DND-41 (cell line): ENCODE results near the gene TPCN1.

ENCODE experiments used
- ATAC-seq: fragments of 200-7000 bp; cut with Tn5 transposase; 3 replicates; pipeline ENCODE4 v1.9.1; 2021; ENCODE audit warnings: low read depth; ENCODE audit not compliant: insufficient read depth
- DNase-seq: peaks from one replicate; pipeline ENCODE4 v3.0.0-alpha.2; 2020
- H2AFZ ChIP-seq: 2 replicates; pipeline ENCODE4 v1.6.0; 2012; ENCODE audit warnings: low read depth, low read length
- H3K27ac ChIP-seq: 2 replicates; pipeline ENCODE4 v1.5.1; 2012; ENCODE audit warnings: low read length, inconsistent platforms
- H3K27me3 ChIP-seq: fragments of 200-600 bp; sonication (generic); 2 replicates; pipeline ENCODE4 v1.6.0; 2012; ENCODE audit warnings: low read length, mild to moderate bottlenecking, inconsistent platforms; ENCODE audit not compliant: insufficient read depth, poor library complexity
- H3K36me3 ChIP-seq: 2 replicates; pipeline ENCODE4 v1.5.1; 2012; ENCODE audit warnings: low read length, inconsistent platforms; ENCODE audit not compliant: insufficient read depth
- H3K4me1 ChIP-seq: 2 replicates; pipeline ENCODE4 v1.5.1; 2012; ENCODE audit warnings: mild to moderate bottlenecking, low read length; ENCODE audit not compliant: insufficient read depth
- H3K4me2 ChIP-seq: 2 replicates; pipeline ENCODE4 v1.6.0; 2012; ENCODE audit warnings: mild to moderate bottlenecking, moderate library complexity, low read length, inconsistent platforms; ENCODE audit not compliant: insufficient read depth
- H3K4me3 ChIP-seq, 2 experiments: fragments of 200-600 bp in 1 of 2; shearing (Covaris generic) in 1 of 2; 2 replicates each; pipeline ENCODE4 v1.5.1; 2012 to 2016; ENCODE audit warnings: inconsistent platforms in 2 of 2, low read length in 2 of 2, mild to moderate bottlenecking in 2 of 2, low read depth in 1 of 2, moderate library complexity in 1 of 2
- H3K79me2 ChIP-seq: 2 replicates; pipeline ENCODE4 v1.6.0; 2012; ENCODE audit warnings: low read length, inconsistent platforms; ENCODE audit not compliant: insufficient read depth
- H3K9ac ChIP-seq: 2 replicates; pipeline ENCODE4 v1.6.0; 2012; ENCODE audit warnings: low read depth, mild to moderate bottlenecking, inconsistent platforms, low read length, moderate library complexity
- H3K9me3 ChIP-seq: 2 replicates; pipeline ENCODE4 v1.5.1; 2012; ENCODE audit warnings: low read length, moderate library complexity, mild to moderate bottlenecking, inconsistent platforms; ENCODE audit not compliant: insufficient read depth, severe bottlenecking
- H4K20me1 ChIP-seq: 2 replicates; pipeline ENCODE4 v1.6.0; 2012; ENCODE audit warnings: low read length; ENCODE audit not compliant: insufficient read depth
- EZH2 ChIP-seq: IDR thresholded peaks from 3 replicates; pipeline ENCODE4 v1.6.1; 2012; ENCODE audit warnings: borderline replicate concordance, low read depth, mild to moderate bottlenecking, moderate library complexity, low read length, inconsistent platforms; ENCODE audit not compliant: severe bottlenecking
- TF ChIP-seq, protein P1 (sequence below): IDR thresholded peaks from 2 replicates; pipeline ENCODE4 v1.5.1; 2012; ENCODE audit warnings: borderline replicate concordance, low read length, moderate library complexity, mild to moderate bottlenecking; ENCODE audit not compliant: poor library complexity, severe bottlenecking; ENCODE audit errors: extremely low read depth

TPCN1 gene

DNA sequence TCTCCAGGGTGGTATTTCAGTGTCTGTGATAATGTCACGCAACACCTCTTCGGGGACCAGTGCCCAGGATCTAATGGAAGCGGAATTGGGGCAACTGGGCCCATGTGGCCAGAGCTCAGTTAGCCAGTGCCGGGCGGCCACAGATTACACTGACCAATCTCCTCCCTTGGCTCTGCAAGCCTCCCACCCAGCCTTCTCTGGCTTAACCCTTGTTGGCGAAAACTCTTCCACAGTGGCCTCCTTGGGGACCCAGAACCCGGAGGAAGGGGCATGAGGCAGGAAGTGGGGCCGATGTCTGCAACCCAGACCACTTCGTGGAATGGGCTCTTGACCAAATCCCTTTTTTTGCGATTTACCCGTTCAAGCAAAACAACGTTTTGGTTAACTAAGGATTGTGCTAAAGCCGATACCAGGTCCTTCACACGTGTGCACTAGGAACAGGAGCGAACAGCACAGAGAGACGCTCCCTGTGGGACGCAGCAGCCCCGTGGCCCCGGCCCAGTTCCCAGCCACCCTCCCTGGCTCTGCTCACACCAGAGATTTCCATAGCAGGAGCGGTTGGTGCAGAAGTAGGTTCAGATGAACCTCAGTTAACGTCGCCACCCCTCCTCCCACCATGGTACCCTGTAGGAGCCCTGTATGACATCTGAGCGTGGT, 75.4 kb downstream of the TPCN1 start:
- no peak overlapping the region for H3K9ac ChIP-seq
- no peak overlapping the region for H3K27ac ChIP-seq
- H2AFZ ChIP-seq = no peak overlapping the region
- H3K79me2 ChIP-seq = no peaks in the 10 kb centered on the region
- no peak overlapping the region for H3K4me2 ChIP-seq
- H3K9me3 ChIP-seq = no peaks in the 10 kb centered on the region
- DNase-seq (no peak), ATAC-seq (no peak)
- H3K36me3 ChIP-seq = peaks cover 75% of the 10 kb centered on the region
- no peaks in the 10 kb centered on the region for H3K27me3 ChIP-seq
- H4K20me1 ChIP-seq = no peaks in the 10 kb centered on the region
- no peak overlapping the region for H3K4me3 ChIP-seq
- no peaks in the 10 kb centered on the region for H3K4me1 ChIP-seq
- TF ChIP-seq EZH2 = no peak
- TF ChIP-seq, protein P1, sequence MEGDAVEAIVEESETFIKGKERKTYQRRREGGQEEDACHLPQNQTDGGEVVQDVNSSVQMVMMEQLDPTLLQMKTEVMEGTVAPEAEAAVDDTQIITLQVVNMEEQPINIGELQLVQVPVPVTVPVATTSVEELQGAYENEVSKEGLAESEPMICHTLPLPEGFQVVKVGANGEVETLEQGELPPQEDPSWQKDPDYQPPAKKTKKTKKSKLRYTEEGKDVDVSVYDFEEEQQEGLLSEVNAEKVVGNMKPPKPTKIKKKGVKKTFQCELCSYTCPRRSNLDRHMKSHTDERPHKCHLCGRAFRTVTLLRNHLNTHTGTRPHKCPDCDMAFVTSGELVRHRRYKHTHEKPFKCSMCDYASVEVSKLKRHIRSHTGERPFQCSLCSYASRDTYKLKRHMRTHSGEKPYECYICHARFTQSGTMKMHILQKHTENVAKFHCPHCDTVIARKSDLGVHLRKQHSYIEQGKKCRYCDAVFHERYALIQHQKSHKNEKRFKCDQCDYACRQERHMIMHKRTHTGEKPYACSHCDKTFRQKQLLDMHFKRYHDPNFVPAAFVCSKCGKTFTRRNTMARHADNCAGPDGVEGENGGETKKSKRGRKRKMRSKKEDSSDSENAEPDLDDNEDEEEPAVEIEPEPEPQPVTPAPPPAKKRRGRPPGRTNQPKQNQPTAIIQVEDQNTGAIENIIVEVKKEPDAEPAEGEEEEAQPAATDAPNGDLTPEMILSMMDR = no peak

DNA sequence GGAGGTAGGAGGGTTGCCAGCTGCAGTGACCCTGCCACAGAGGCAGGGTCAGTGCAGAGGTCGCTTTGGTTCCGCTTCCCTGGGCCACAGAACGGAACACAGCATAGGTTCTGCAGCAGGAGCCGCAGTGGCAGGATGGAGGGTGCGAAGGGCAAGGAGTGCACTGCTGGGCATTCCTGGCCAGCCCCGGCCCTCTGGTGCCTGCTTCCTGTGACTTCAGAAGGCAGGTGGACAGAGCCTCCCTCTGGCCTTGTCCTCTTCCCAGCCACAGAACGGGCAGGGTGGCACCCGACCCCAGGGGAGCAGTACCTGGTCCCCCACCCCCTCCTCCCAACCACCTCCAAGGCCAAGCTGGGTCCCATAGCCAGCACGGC, 75.9 kb downstream of the TPCN1 start:
- ATAC-seq = no peak
- no peak overlapping the region for H2AFZ ChIP-seq
- peaks cover 75% of the 10 kb centered on the region for H3K36me3 ChIP-seq
- no peak overlapping the region for H3K9ac ChIP-seq
- H3K79me2 ChIP-seq = no peaks in the 10 kb centered on the region
- no peaks in the 10 kb centered on the region for H3K9me3 ChIP-seq
- no peaks in the 10 kb centered on the region for H4K20me1 ChIP-seq
- no peaks in the 10 kb centered on the region for H3K4me1 ChIP-seq
- no peak overlapping the region for H3K4me2 ChIP-seq
- TF ChIP-seq, protein P1 = no peak
- no peak for TF ChIP-seq EZH2
- no peak for DNase-seq
- H3K4me3 ChIP-seq = no peak overlapping the region
- no peaks in the 10 kb centered on the region for H3K27me3 ChIP-seq
- 0 out of 2 replicates have a peak overlapping the region, but pooled peaks have one; percentile 33 for H3K27ac ChIP-seq

DNA sequence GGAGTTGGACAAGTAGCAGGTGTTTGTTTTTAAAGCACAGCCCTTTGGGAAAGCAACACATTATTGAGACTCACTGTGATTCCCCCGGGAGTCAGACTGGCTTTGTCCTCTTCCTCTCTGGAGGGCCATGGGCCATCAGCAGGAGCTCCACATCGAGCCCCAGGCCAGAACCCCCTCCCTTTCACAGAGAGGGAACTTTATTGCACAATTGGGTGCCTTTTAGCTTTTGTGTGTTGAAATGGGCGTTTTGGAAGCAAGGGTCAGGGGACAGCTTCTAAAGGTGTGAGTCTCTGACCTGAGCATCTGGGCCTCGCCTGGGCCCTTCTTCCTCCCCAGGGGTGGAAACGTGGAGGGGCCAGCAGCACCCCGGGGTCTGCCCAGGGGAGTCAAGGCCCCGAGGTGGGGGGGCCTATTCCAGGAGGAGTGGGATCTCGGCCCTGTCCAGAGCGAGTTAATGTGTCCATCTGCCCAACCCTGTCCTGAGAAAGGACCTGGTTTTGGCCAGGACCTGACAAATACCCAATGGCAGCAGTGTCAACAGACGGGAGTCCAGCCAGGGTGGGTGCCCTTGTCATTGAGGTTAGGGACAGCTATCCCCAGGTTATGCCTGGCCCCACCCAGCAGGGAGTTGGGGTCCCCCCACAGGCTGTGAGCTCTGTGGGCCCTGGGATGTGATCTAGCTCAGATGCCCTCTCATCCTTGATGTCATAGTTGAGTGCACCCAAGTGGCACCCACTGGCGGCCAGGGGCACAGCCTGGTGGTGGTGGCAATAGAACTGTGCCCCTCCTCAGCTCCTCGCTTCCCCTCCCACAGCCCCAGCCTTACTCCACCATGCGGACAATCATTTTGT, 76.6 kb downstream of the TPCN1 start:
- no peak overlapping the region for H3K4me2 ChIP-seq
- peaks cover 72% of the 10 kb centered on the region for H3K36me3 ChIP-seq
- DNase-seq = no peak
- H3K9ac ChIP-seq = no peak overlapping the region
- H3K9me3 ChIP-seq = no peaks in the 10 kb centered on the region
- ATAC-seq = no peak; the same call in 2 of the 3 replicates
- no peaks in the 10 kb centered on the region for H3K79me2 ChIP-seq
- TF ChIP-seq, protein P1 = no peak
- TF ChIP-seq EZH2 = no peak
- no peaks in the 10 kb centered on the region for H4K20me1 ChIP-seq
- no peaks in the 10 kb centered on the region for H3K27me3 ChIP-seq
- 0 out of 2 replicates have a peak overlapping the region, but pooled peaks have one; percentile 33 for H3K27ac ChIP-seq
- H3K4me3 ChIP-seq = no peak overlapping the region
- no peak overlapping the region for H2AFZ ChIP-seq
- H3K4me1 ChIP-seq = no peaks in the 10 kb centered on the region
